HG03460 (cell line): ENCODE results near the gene APOB.

Experiments used
- ATAC-seq: cut with Tn5 transposase; IDR thresholded peaks from one replicate; pipeline ENCODE4 v1.9.1; 2021; ENCODE audit not compliant: unreplicated experiment

Gene APOB

GRCh38 chr2:20985062-20985461, 58.8 kb downstream of the APOB start:
- ATAC-seq, result no peak

DNA sequence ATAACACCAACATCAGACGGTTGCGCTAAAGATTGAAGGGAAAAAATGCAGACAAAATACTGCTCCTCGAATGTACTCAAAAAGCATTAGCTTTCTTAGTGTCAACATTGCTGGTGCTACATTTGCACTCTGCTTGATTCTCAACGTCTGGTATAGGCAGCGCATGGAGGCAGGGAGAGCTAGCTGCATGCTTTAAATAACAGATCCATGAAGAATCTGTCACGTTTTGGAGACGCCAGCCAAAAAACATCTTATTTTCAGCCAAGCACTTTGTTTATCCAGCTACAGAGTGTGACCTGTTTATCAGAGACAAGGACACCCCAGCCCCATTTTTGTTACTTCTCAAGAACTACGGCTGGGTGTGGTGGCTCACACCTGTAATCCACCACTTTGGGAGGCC, 59.5 kb downstream of the APOB start:
- ATAC-seq, result no peak

GRCh38 chr2:20983844-20984243, 60.0 kb downstream of the APOB start:
- no peak for ATAC-seq

GRCh38 chr2:20982861-20983260, 61.0 kb downstream of the APOB start:
- ATAC-seq, result no peak

GRCh38 chr2:20977520-20978180, 66.2 kb downstream of the APOB start:
- ATAC-seq, result no peak

GRCh38 chr2:20976527-20976926, 67.3 kb downstream of the APOB start:
- ATAC-seq, result no peak

DNA sequence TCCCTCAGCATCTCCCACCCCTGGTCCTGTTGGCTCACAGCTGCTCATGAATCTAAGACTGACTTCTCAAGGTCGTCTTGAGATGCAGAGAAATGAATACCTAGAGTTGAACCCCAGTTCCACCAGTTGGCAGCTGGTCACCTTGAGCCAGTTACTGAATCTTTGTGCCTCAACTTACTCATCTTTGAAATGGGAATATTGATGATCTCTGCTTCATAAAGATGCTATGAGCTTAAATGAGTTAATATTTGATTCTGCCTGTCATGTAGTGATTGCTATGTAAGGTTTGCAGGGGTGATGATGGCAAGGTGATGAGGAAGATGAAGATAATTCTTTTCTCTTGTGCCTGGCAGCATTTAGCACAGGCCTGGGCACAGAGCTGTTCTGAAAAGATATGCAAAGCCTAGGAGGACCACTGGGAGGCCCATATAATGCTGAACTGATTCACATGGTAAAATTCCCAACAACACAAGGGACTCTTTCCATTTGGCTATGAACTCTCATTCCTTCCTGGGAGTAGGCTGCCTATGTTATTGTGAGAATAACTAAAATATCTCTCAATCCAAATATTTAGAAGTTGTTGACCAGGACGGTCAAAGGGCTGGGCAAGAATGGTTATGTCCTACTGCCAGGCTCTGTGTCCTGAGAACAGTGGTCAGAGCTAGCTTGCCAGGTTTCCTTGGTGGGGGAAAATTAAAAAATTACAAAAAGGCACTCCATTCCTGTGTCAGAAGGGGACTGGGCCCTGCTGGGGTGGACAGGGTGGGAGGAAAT, 70.9 kb downstream of the APOB start:
- ATAC-seq, result no peak

DNA sequence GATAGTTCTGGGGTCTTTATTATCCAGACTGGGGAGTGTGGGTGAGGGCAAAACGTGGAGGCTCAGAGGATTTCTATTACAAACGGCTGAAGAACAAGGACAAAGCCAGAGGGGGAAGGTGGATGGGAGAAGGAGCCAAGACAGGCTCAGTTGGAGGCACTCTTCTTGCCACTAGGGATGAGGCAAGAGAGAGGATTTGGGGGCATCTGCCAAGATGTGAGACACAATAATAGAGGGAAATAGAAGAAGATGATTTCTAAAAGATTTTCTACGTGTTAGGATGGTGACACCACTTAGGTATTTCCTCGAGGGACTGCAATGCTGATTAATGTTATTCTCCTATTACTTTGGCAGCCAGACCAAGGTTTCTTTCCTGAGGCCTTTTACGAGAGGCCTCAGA, 71.8 kb downstream of the APOB start:
- no peak for ATAC-seq

DNA sequence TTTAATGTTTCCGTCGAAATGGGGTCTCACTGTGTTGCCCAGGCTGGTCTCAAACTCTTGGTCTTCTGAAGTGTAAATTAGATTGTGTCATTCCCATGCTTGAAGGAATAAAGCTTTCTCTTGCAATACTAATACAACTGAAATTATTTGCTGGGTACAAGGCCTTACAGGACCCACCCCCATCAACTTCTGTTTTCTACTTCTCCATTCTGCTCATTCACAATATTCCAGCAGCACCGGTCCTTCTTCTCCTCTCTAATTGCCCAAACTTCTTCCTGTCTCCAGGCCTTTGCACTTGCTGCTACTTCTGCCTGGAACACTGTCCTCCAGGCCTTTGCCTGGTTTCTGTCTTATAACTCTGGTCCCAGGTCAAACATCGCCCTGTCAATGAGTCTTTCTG, 73.8 kb downstream of the APOB start:
- no peak for ATAC-seq

GRCh38 chr2:20966061-20966595, 77.7 kb downstream of the APOB start:
- ATAC-seq, result no peak

- ATAC-seq, result no peak
Measured at GRCh38 chr2:20965221-20965620, 78.7 kb downstream of the APOB start.

DNA sequence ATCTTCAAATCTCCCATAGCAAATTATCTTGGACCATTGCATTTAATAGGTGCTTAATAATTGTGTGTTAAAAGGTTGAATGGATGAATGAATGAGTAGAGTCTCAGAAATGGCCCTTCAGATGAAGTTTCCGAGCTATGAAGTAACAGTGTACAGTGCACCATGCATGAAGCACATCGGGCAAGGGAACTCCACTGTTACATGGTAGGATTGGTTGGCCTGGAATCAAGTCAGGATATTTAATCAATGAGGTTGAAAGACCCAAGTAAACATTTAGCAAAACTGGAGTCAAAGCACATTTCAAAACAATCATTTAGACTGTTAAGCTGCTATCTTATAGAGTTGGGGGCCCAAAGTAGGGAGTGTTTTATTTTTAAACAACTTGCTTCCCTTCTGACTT, 80.0 kb downstream of the APOB start:
- ATAC-seq, result no peak

DNA sequence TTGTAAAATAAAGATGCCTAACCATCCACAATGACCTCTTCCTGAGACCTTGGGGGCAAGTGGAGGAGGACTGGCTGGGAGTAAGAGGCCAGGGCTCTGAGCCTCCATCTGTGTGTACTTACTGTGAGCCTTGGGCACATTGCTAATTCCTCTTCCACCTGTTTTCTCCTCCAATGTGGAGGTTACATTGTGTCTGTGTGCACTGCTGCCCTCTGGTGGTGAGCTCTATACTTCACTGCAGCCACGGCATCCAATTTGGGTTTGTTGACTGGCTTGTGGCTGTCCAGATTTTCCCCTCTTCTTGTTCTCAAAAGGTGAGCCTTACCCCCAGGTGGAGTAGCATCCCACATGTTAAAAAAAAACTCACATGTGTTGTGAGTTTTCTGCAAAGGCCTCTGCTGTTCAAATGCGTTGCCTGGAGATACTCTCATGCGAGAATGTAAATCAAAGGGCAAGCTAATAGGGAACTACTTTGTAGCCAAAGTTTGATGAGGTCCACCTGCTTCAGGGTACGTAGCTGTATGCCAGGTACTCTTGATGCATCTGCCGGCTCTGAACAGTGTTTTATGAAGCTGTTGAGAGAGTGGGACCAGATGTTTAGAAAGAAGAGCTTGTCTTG, 80.8 kb downstream of the APOB start:
- ATAC-seq, result peak; percentile 74

DNA sequence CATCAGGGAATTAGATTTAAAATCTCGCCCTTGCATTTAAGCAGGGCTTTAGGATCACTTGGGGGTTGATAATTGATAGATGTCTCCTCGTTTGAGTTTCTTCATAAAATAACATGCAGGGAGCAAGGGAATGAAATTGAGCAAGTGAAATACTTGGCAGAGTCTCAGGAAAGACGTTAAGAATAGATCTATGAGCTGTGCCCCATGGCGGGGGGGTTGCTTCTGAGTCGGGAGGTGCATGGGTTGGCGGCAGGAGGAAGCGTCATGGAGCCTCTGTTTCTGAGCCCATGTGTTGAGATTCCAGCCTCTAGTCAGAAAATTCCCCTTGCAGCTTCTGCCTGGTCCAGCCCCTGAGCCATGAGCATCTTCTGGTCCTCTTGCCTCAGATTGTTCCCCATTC, 82.0 kb downstream of the APOB start:
- no peak for ATAC-seq

DNA sequence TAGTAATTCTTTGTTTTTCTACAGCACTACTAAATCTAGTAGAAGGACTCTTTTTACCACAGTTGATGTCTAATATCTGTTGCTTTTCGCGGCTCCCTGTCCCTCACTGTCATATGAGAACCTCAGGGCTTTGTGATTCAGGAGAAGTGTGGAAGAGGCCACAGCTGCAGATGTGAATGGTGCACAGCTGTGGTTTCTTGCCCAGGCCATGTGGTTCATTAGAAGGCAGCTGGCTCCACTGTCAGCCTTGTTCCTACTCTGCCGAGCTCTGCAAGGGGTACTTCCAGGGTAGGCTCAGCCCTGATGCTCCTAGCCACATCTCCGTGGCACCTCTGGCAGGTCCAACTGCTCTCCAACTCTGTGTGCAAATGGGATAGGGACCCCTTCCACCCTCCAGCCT, 83.9 kb downstream of the APOB start:
- ATAC-seq, result no peak

DNA sequence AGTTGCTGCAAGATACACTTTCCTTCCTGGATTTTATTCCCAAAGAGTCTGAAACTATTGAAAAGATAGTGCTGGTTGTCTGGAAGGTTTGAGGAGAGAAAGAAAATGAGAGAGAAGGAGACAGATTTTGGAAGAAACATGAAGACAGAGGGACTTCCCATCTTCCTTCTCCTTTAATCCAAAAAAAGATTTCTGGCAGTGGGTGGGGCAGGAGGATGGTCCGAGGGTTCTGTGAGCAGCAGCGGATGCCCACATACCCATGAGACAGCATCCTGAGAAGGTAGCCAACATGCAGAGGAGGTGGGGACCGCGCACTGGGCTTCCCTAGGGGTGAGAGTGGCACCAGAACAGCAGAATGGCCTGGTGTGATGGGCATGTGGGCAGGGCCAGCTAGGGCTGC, 84.6 kb downstream of the APOB start:
- no peak for ATAC-seq

DNA sequence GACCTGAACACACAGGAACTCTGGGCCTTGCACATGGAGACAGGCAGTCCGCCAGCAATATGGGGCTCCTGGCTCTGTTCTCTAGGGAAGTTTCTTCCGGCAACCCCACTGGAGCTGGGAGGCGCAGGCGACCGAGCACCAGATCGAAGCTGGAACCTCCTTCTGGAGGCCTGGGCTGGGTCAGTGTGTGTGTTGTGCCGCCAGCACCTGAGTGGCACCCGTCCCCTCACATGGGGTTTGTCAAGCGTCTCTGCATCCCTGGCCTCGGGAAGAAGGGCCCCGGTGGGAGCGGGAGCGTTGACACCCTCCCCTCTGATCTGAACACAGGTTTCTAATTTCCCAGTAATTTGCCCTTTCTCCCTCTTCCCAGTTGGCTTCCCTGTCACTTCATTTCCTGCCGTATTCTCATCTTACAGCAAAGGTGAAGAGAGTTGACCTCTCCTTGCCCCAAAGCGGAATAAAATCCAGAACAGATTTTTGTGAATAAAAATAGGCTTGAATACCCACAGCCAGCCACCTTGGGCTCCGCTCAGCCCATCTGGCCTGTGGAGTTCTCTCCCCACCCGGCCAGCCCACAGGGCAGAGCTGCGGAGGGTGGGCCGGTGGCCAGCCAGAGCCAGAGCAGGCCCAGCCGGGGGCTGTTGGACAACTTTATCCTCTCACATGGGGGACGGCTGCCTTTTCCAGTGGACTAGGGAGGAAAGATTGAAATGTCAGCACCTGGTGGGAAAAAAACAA, 85.9 kb downstream of the APOB start:
- ATAC-seq, result no peak

GRCh38 chr2:20955277-20956026, 88.4 kb downstream of the APOB start:
- no peak for ATAC-seq

GRCh38 chr2:20953146-20953824, 90.6 kb downstream of the APOB start:
- ATAC-seq, result no peak
